OCI-LY3 (cell line): ENCODE results near the gene CACNA1C.

ENCODE experiments used
- CTCF ChIP-seq: fragments of 200-600, 300-600 bp; sonication (generic); IDR thresholded peaks from 2 replicates; pipeline ENCODE4 v1.5.1; 2014; ENCODE audit warnings: antibody characterized with exemption, low read length, low read depth
- EZH2phosphoT487 ChIP-seq: fragments of 200-600 bp; shearing (Covaris generic); IDR thresholded peaks from 2 replicates; pipeline ENCODE4 v1.6.1; 2018; ENCODE audit warnings: antibody characterized with exemption, mixed run types, low read depth

GRCh38 chr12:2334271-2334670 is 281.5 kb downstream of the CACNA1C start:
- TF ChIP-seq CTCF = no peak
- no peak for TF ChIP-seq EZH2phosphoT487
